SK-N-SH (cell line): ENCODE results near the gene HOXA5. TPM values are rescaled to one million over a fixed set of nuclear protein-coding genes. Genes with fewer than 3 reads are reported as not detected.

ENCODE experiments used
- CTCF ChIA-PET: fragments of 300-600, 350-600 bp; formaldehyde crosslinking; extraction: SDS; loops from one replicate; lab custom pipeline; 2021; lab: Yijun Ruan, JAX
- POLR2A ChIA-PET: fragments of 350-600 bp; sonication (Branson Sonifier 250); formaldehyde crosslinking; extraction: SDS; loops from one replicate; lab custom pipeline; 2020; ENCODE audit warnings: antibody characterized with exemption, inconsistent platforms; lab: Yijun Ruan, JAX
- DNase-seq: peaks from one replicate; pipeline ENCODE4 v3.0.0; 2012
- H2AFZ ChIP-seq: fragments of 200-600 bp; sonication (generic); 2 replicates; pipeline ENCODE4 v1.8.1; 2016; ENCODE audit warnings: antibody characterized with exemption, mild to moderate bottlenecking, low read depth
- H3F3A ChIP-seq: fragments of 200-600 bp; sonication (generic); replicated peaks from 2 replicates; pipeline ENCODE3; 2016; ENCODE audit warnings: antibody characterized with exemption, mild to moderate bottlenecking; ENCODE audit not compliant: insufficient read depth
- H3K27ac ChIP-seq, 2 experiments: fragments of 200-500 bp in 1 of 2; fragments of 200-600 bp in 1 of 2; sonication (Bioruptor generic) in 1 of 2; sonication (generic), shearing (Covaris generic) in 1 of 2; 2 replicates each; pipeline versions ENCODE4 v1.5.1 to v1.6.1; 2014 to 2016; ENCODE audit warnings: low read depth in 2 of 2, inconsistent platforms in 1 of 2, low read length in 1 of 2, mild to moderate bottlenecking in 1 of 2, mixed read lengths in 1 of 2
- H3K27me3 ChIP-seq: fragments of 200-600 bp; sonication (generic), shearing (Covaris generic); 2 replicates; pipeline ENCODE4 v1.6.1; 2016; ENCODE audit warnings: mixed run types; ENCODE audit not compliant: insufficient read depth
- H3K36me3 ChIP-seq, 2 experiments: fragments of 200-500 bp in 1 of 2; fragments of 200-600 bp in 1 of 2; sonication (Bioruptor generic) in 1 of 2; sonication (generic) in 1 of 2; replicated peaks in 1 of 2; 2 replicates each; pipeline versions ENCODE3 to v1.5.1; 2014 to 2016; ENCODE audit warnings: low read length in 1 of 2, mild to moderate bottlenecking in 1 of 2; ENCODE audit not compliant: insufficient read depth in 2 of 2, control insufficient read depth in 1 of 2
- H3K4me1 ChIP-seq, 2 experiments: fragments of 200-500 bp in 1 of 2; fragments of 200-600 bp in 1 of 2; sonication (Bioruptor generic) in 1 of 2; sonication (generic), shearing (Covaris generic) in 1 of 2; 2 replicates each; pipeline versions ENCODE4 v1.5.1 to v1.6.1; 2014 to 2016; ENCODE audit warnings: low read depth in 1 of 2, low read length in 1 of 2, mixed run types in 1 of 2; ENCODE audit not compliant: insufficient read depth in 2 of 2, control insufficient read depth in 1 of 2
- H3K4me2 ChIP-seq: fragments of 200-600 bp; sonication (generic), shearing (Covaris generic); 2 replicates; pipeline ENCODE4 v1.6.1; 2017; ENCODE audit warnings: mixed run types
- H3K4me3 ChIP-seq, 2 experiments: fragments of 200-500 bp in 1 of 2; fragments of 200-600 bp in 1 of 2; sonication (Bioruptor generic) in 1 of 2; sonication (generic), shearing (Covaris generic) in 1 of 2; 2 replicates each; pipeline versions ENCODE4 v1.5.1 to v1.8.1; 2014 to 2016; ENCODE audit warnings: low read depth in 2 of 2, inconsistent platforms in 1 of 2, low read length in 1 of 2, mild to moderate bottlenecking in 1 of 2, mixed read lengths in 1 of 2, moderate library complexity in 1 of 2
- H3K79me2 ChIP-seq: fragments of 200-600 bp; sonication (generic); 2 replicates; pipeline ENCODE4 v1.8.1; 2017; ENCODE audit warnings: mild to moderate bottlenecking; ENCODE audit not compliant: insufficient read depth
- H3K9ac ChIP-seq: fragments of 200-600 bp; sonication (generic); 2 replicates; pipeline ENCODE4 v1.6.1; 2017; ENCODE audit warnings: mixed run types
- H3K9me2 ChIP-seq: fragments of 200-600 bp; sonication (generic); 2 replicates; pipeline ENCODE4 v1.6.1; 2017; ENCODE audit warnings: mixed run types
- H3K9me3 ChIP-seq: fragments of 200-600 bp; sonication (generic); 2 replicates; pipeline ENCODE4 v1.6.1; 2017; ENCODE audit warnings: mixed run types, mild to moderate bottlenecking, moderate library complexity
- H4K20me1 ChIP-seq: fragments of 200-600 bp; sonication (generic); 2 replicates; pipeline ENCODE4 v1.6.1; 2017; ENCODE audit warnings: mild to moderate bottlenecking, mixed run types; ENCODE audit not compliant: insufficient read depth
- EZH2phosphoT487 ChIP-seq: fragments of 200-600 bp; sonication (generic); IDR thresholded peaks from 2 replicates; pipeline ENCODE4 v1.6.1; 2017; ENCODE audit warnings: low read depth, mixed run types, mild to moderate bottlenecking, antibody characterized with exemption, moderate library complexity, borderline replicate concordance
- GABPA ChIP-seq: IDR thresholded peaks from 2 replicates; pipeline ENCODE4 v1.4.0; 2012; ENCODE audit warnings: low read depth, mild to moderate bottlenecking
- GATA2 ChIP-seq: sonication (generic); formaldehyde crosslinking; IDR thresholded peaks from 2 replicates; pipeline ENCODE4 v1.5.0; 2020; ENCODE audit warnings: mild to moderate bottlenecking, missing genetic modification reagents
- JUND ChIP-seq: IDR thresholded peaks from 2 replicates; pipeline ENCODE4 v1.4.0; 2012
- MXI1 ChIP-seq: IDR thresholded peaks from 2 replicates; pipeline ENCODE4 v1.6.1; 2012; ENCODE audit warnings: mild to moderate bottlenecking, low read depth, low read length, improper control_type of control experiment
- RAD21 ChIP-seq: IDR thresholded peaks from 2 replicates; pipeline ENCODE4 v1.6.1; 2012; ENCODE audit warnings: mild to moderate bottlenecking, low read length
- SMC3 ChIP-seq: IDR thresholded peaks from 2 replicates; pipeline ENCODE4 v1.6.1; 2012; ENCODE audit warnings: low read depth, low read length, improper control_type of control experiment
- TEAD4 ChIP-seq: IDR thresholded peaks from 2 replicates; pipeline ENCODE4 v1.4.0; 2012; ENCODE audit warnings: mild to moderate bottlenecking, borderline replicate concordance; ENCODE audit not compliant: insufficient read depth
- WGBS: methylation state at CpG from one replicate; pipeline ENCODE4 v1.1.6; 2017; ENCODE audit warnings: low lambda C conversion rate; 5-methylcytosine and 5-hydroxymethylcytosine counted together
- polyA plus RNA-seq, 3 experiments: library from polyadenylated mRNA; depleted of rRNA; stranded (reverse); fragments of >200 nt; gene quantifications; 2 replicates each; pipeline ENCODE4 v1.2.3, GENCODE V29; 2012
- TF ChIP-seq, protein P1 (sequence below): IDR thresholded peaks from 2 replicates; pipeline ENCODE4 v1.4.0; 2012; ENCODE audit warnings: low read depth, borderline replicate concordance

The HOXA5 gene
- polyA plus RNA-seq, 1 of the 3 experiments (the other 2 are of a cell fraction), result not detected

DNA sequence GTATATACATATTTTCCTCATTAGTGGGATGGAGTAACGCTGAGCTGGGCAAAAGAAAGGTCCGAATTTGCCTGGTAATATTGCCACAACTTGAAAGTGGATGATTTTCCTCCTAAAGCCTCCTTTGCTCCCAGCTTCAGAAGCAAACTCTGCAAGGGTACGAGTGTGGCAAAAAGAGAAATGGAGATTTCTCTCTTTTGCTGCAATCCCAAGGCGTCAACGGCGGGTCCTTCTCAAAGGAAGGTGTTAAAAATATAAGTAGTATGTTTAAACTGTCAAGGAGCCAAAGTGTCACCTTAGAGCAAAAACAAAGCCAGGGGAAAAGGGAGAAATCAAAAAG, 28.6 kb downstream of the HOXA5 start:
- Histone ChIP-seq H3K4me3 (no peak overlapping the region), H2AFZ (no peak overlapping the region), H3K9ac (no peak overlapping the region), H3K27ac (no peak overlapping the region), H3K27me3 (peaks cover 94% of the 10 kb centered on the region), H3K9me2 (no peaks in the 10 kb centered on the region), H3F3A (peaks cover 5% of the 10 kb centered on the region), H3K4me1 (no peaks in the 10 kb centered on the region; a peak in 1 of 4 replicates), H3K9me3 (no peaks in the 10 kb centered on the region), H3K79me2 (no peaks in the 10 kb centered on the region), H3K36me3 (no peaks in the 10 kb centered on the region), H4K20me1 (no peaks in the 10 kb centered on the region), H3K4me2 (no peak overlapping the region)
- TF ChIP-seq EZH2phosphoT487, result peak; percentile 24; the same call in 1 of the 2 replicates
- no peak for TF ChIP-seq GABPA
- DNase-seq, result no peak
- POLR2A ChIA-PET, result no interaction called here
- CTCF ChIA-PET, result interaction anchor here (0.7 to 1.6 kb wide), 6 partner anchors 12 to 433 kb away, joined by 3 to 4 read pairs (median 3); partner anchors contain the start of genes HOXA4 and HOXA5
- 10% methylated on average over 6 of the region's 6 CpGs for WGBS

DNA sequence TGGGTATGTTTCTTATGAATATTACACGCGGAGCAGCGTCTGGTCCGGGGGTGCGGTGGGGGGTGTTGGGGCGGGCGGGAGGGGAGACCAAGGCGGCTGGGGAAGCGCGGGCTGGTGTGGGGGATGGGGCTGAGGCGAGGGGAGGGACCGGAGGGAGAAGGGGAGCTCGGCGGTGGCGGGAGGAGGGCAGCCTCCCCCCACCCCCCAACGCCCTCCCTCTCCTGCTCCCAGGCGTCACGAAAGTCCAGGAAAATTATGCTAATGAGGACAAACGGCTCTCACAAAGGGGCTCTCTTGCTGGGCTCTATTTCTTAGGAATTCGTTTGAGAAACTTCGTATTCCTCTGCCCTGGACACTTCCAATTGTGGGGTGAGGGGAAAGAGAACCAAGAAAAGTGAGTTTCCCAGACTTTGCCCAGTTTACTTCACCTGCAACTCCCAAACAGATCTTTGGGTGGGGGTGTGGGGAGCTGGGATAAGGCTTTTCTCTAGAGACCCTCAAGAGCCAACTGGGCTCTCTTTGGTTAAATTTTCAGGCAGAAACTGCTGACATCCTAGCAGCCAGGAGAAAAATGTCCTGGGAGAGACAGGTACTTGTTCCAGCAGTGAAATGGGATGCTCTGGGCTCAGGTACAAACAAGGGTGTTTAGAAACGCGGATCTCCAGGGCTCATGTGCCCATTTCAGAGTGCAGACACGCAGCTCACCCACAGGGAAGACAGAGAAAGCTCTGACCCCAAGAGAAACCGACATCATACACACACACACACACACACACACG, 29.3 kb downstream of the HOXA5 start:
- H2AFZ ChIP-seq, result no peak overlapping the region
- H3K27ac ChIP-seq, result no peak overlapping the region
- H3K9me2 ChIP-seq, result no peaks in the 10 kb centered on the region
- H3K36me3 ChIP-seq, result no peaks in the 10 kb centered on the region
- CTCF ChIA-PET, result interaction anchor here (0.7 to 1.4 kb wide), 4 partner anchors 14 to 29 kb away, joined by 3 to 4 read pairs (median 4); partner anchors contain the start of genes HOXA4 and HOXA5
- H3K4me1 ChIP-seq, result no peaks in the 10 kb centered on the region; a peak in 1 of 4 replicates
- no peak overlapping the region for H3K4me3 ChIP-seq
- POLR2A ChIA-PET, result no interaction called here
- peaks cover 5% of the 10 kb centered on the region for H3F3A ChIP-seq
- peak; percentile 52 for DNase-seq
- H3K27me3 ChIP-seq, result peaks cover 94% of the 10 kb centered on the region
- TF ChIP-seq EZH2phosphoT487, result 0 out of 2 replicates have a peak, but pooled peaks have one; percentile 39
- TF ChIP-seq JUND, result no peak
- no peaks in the 10 kb centered on the region for H3K9me3 ChIP-seq
- no peaks in the 10 kb centered on the region for H4K20me1 ChIP-seq
- no peak overlapping the region for H3K9ac ChIP-seq
- no peaks in the 10 kb centered on the region for H3K79me2 ChIP-seq
- WGBS, result 7% methylated on average over 12 of the region's 26 CpGs
- H3K4me2 ChIP-seq, result no peak overlapping the region

DNA sequence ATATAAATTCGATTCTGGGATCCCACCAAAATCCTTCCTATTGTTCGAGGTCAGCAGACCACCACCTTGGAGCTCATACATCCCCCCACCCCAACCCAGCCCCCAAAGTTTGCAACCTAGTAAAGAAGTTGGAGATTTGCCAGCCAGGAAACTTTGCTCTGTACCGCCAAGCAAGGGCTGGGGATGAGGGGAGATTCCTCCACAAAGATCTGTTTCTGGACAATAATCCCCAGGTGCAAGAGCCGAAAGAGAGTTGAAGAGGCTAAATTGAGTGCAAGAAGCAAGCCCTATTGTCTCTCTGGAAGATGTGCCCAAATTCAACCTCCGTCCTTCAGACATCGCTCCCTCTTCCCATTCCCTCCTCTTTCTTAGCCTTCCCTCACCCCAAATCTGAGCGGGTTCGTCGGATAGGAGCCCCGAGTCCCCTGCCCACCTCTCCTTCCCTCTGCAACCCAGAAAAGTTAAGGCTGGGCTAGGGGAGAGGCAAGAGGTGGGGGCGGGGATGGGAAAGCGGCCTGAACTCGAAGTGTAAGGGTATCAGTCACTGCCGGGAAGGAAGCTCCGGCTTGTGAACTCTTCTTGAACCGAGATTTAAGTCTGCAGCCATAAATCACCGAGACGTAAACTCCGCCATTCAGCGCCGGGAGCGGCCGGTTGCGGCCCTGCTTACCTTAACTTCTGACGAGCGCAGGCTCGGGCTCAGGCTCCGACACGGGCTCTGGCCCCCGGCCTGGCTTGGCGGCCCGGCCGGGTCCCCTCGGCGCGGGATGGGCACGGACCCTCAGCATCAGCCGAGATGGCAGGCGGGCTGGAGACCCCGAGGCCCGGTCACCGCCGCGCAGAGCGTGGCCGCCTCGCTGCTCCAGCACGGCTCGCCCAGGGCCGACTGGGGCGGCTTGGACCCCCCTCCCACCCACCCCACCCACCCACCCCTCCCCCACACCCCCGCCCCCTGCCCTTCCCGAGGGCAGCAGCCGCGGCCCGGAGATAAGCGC, 30.2 kb downstream of the HOXA5 start:
- no peaks in the 10 kb centered on the region for H3K36me3 ChIP-seq

More for the DNA sequence above, 30.2 kb downstream of the HOXA5 start:
- ChIA-PET CTCF (interaction anchor here (1.1 kb wide), 1 partner anchor 35 kb away, joined by 3 read pairs; no protein-coding TSS in a partner anchor), POLR2A (no interaction called here)
- Histone ChIP-seq H3K27ac (no peak overlapping the region), H4K20me1 (no peaks in the 10 kb centered on the region), H3K9me2 (no peaks in the 10 kb centered on the region), H3K27me3 (peaks cover 94% of the 10 kb centered on the region), H3K4me2 (no peak overlapping the region), H2AFZ (no peak overlapping the region), H3K9me3 (no peaks in the 10 kb centered on the region), H3K79me2 (no peaks in the 10 kb centered on the region), H3K4me1 (no peaks in the 10 kb centered on the region; a peak in 1 of 4 replicates), H3F3A (peaks cover 5% of the 10 kb centered on the region), H3K9ac (no peak overlapping the region), H3K4me3 (no peak overlapping the region)
- peak; percentile 56 for DNase-seq
- TF ChIP-seq GABPA (no peak), EZH2phosphoT487 (peak; percentile 89; the same call in 1 of the 2 replicates), MXI1 (no peak), GATA2 (CRISPR knock-in tag) (no peak), TEAD4 (no peak), SMC3 (no peak), RAD21 (no peak)
- TF ChIP-seq, protein P1, sequence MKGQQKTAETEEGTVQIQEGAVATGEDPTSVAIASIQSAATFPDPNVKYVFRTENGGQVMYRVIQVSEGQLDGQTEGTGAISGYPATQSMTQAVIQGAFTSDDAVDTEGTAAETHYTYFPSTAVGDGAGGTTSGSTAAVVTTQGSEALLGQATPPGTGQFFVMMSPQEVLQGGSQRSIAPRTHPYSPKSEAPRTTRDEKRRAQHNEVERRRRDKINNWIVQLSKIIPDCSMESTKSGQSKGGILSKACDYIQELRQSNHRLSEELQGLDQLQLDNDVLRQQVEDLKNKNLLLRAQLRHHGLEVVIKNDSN, result no peak
- WGBS, result 3% methylated on average over 21 of the region's 57 CpGs
